ENCODE data around the gene ADIPOR2. TPM values are rescaled to one million over a fixed set of nuclear protein-coding genes. Genes with fewer than 3 reads are reported as not detected.
"Not testable (repeated sequence)": the region's sequence is repeated elsewhere in the genome, so short reads cannot be mapped to it uniquely, and the experiment has no call there.

ADIPOR2 gene
- total RNA-seq, 1 experiment from 2014 or later, result 33.9 TPM

GRCh38 chr12:1815108-1815507, 124.2 kb downstream of the ADIPOR2 start:
- in situ Hi-C loops (cut with HindIII; ENCODE audit: low pct_unique_long_range_greater_than_20kb, low sequenced_read_pairs), result no loop called here
- no peak for DNase-seq (ENCODE audit: low read depth)

- DNase-seq (ENCODE audit: low read depth), result no peak
- in situ Hi-C loops (cut with HindIII; ENCODE audit: low pct_unique_long_range_greater_than_20kb, low sequenced_read_pairs), result no loop called here
Observed at GRCh38 chr12:1815814-1816729, 125.2 kb downstream of the ADIPOR2 start.

GRCh38 chr12:1816730-1817348, 126.0 kb downstream of the ADIPOR2 start:
- in situ Hi-C loops (cut with HindIII; ENCODE audit: low pct_unique_long_range_greater_than_20kb, low sequenced_read_pairs), result no loop called here
- DNase-seq (ENCODE audit: low read depth), result no peak

GRCh38 chr12:1817928-1818327, 127.1 kb downstream of the ADIPOR2 start:
- in situ Hi-C loops (cut with HindIII; ENCODE audit: low pct_unique_long_range_greater_than_20kb, low sequenced_read_pairs); DNase-seq (ENCODE audit: low read depth): not testable (repeated sequence)

- in situ Hi-C loops (cut with HindIII; ENCODE audit: low pct_unique_long_range_greater_than_20kb, low sequenced_read_pairs), result no loop called here
- DNase-seq (ENCODE audit: low read depth), result no peak
Observed at GRCh38 chr12:1819050-1819449, 128.2 kb downstream of the ADIPOR2 start.

GRCh38 chr12:1819571-1819970, 128.7 kb downstream of the ADIPOR2 start:
- in situ Hi-C loops (cut with HindIII; ENCODE audit: low pct_unique_long_range_greater_than_20kb, low sequenced_read_pairs), result no loop called here
- DNase-seq (ENCODE audit: low read depth), result no peak

GRCh38 chr12:1820191-1820895, 129.5 kb downstream of the ADIPOR2 start, which contains the start of gene LRTM2:
TSS of gene LRTM2 (plus strand) at chr12:1820565. CDS start at chr12:1828149, 7,584 bp downstream.
- in situ Hi-C loops (cut with HindIII; ENCODE audit: low pct_unique_long_range_greater_than_20kb, low sequenced_read_pairs), result no loop called here
- DNase-seq (ENCODE audit: low read depth), result no peak

DNA sequence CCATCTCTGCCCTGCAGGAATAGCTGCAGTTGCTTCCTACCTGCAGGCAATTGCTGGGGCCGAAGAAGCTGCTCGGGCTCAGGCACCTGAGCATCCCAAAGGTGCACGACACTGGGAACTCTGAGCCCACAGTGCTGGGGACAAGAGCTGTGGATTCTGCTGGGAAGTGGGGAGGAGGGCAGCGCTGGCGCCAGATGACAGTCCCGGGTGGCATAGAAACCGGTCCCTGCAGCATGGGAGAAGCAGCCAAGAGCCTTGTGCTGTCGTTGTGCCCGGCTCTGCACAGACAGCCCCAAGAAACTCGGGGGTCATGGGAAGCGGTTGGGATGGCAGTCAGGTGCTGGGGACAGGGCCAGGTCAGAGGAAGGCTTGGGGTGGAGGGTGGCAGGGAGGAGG, 130.0 kb downstream of the ADIPOR2 start:
- no peak for DNase-seq (ENCODE audit: low read depth)
- in situ Hi-C loops (cut with HindIII; ENCODE audit: low pct_unique_long_range_greater_than_20kb, low sequenced_read_pairs), result no loop called here

GRCh38 chr12:1821805-1822204, 130.9 kb downstream of the ADIPOR2 start:
- in situ Hi-C loops (cut with HindIII; ENCODE audit: low pct_unique_long_range_greater_than_20kb, low sequenced_read_pairs), result no loop called here
- DNase-seq (ENCODE audit: low read depth), result no peak

DNA sequence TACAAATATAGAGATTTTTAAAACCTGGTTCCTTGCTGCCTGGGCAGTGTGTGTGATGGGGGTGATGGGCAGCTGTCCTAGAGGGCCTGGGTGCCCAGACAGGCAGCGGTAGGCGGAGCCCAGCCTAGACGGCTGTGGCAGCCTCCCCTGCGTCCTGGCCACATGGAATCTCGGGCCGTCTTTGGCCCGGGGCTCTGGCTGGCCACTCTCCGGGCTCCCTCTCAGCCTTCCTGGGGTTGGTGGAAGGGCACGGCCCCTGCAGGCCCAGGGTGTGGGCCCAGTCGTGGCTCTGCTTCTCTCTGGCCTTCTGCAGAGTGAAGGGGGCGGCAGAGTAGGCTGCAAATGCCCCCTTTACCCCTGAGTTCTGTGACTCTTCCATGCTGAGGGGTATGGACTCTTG, 131.8 kb downstream of the ADIPOR2 start:
- DNase-seq (ENCODE audit: low read depth), result no peak
- in situ Hi-C loops (cut with HindIII; ENCODE audit: low pct_unique_long_range_greater_than_20kb, low sequenced_read_pairs), result no loop called here

GRCh38 chr12:1823237-1823636, 132.4 kb downstream of the ADIPOR2 start:
- no peak for DNase-seq (ENCODE audit: low read depth)
- in situ Hi-C loops (cut with HindIII; ENCODE audit: low pct_unique_long_range_greater_than_20kb, low sequenced_read_pairs), result no loop called here

- no peak for DNase-seq (ENCODE audit: low read depth)
- in situ Hi-C loops (cut with HindIII; ENCODE audit: low pct_unique_long_range_greater_than_20kb, low sequenced_read_pairs), result no loop called here
Observed at GRCh38 chr12:1825382-1826102, 134.7 kb downstream of the ADIPOR2 start.

GRCh38 chr12:1826401-1826800, 135.5 kb downstream of the ADIPOR2 start:
- in situ Hi-C loops (cut with HindIII; ENCODE audit: low pct_unique_long_range_greater_than_20kb, low sequenced_read_pairs), result no loop called here
- no peak for DNase-seq (ENCODE audit: low read depth)

GRCh38 chr12:1826867-1827705, 136.2 kb downstream of the ADIPOR2 start:
- in situ Hi-C loops (cut with HindIII; ENCODE audit: low pct_unique_long_range_greater_than_20kb, low sequenced_read_pairs), result no loop called here
- DNase-seq (ENCODE audit: low read depth), result no peak

DNA sequence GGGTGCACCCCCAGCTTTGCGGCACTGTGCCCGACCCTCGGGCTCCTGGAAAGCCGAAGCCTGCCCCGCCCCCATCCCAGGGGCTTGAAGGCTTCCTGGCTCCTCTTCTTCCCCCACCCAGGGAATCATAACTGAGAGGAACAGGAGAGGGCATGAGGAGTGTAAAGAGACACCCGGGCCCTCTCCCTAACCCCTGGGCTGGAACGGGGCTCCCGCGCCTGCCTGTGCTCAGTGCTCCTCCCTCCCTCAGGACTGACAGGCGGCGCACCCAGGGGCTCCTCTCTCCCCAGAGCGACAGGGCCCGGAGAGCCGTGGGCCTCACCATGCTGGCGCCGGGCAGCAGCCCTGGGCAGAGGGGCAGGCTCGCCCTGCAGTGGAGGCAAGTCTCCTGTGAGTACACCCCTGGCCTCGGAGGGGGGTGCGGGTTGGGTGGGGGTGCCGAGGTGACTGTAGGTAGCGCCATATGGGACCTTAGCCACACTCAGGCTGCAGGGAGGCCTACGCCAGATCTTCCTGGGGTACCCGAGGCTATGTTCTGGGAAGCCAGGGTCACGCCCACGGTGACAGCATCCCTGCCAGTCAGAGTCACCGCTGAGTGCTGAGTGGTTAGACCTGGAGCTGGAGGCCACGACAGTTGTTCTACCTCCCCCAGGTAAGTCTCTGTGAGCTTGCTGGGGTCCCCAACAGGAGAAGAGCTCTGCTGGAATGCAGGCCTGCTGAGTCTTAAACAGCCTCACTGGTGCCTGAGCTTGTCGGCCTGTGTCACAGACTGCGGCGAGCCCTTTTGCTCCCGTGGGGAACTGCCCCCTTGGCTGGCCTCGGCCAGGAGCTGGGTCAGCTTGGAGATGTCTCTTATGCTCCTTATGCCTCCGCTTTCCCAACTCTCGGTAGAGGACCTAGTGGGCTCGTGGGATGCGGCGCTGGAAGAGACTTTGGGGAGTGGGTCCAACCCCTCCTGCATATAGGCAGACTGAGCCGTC, 137.2 kb downstream of the ADIPOR2 start:
- DNase-seq (ENCODE audit: low read depth), result no peak
- in situ Hi-C loops (cut with HindIII; ENCODE audit: low pct_unique_long_range_greater_than_20kb, low sequenced_read_pairs), result no loop called here

- no peak for DNase-seq (ENCODE audit: low read depth)
- in situ Hi-C loops (cut with HindIII; ENCODE audit: low pct_unique_long_range_greater_than_20kb, low sequenced_read_pairs), result no loop called here
Observed at GRCh38 chr12:1828856-1829255, 138.0 kb downstream of the ADIPOR2 start.

Data from Caki2 (cell line).